Liver (tissue), 3 donors: ENCODE measurements around the gene SLC4A11.

Experiments
- EGR1 ChIP-seq, 2 donors: IDR thresholded peaks; 2 replicates each; pipeline ENCODE4 v1.6.1; 2016 to 2018; ENCODE audit warnings: antibody characterized with exemption in 2 of 2, low read depth in 2 of 2
- FOXA1 ChIP-seq: IDR thresholded peaks from 2 replicates; pipeline ENCODE4 v1.6.1; 2016; ENCODE audit warnings: antibody characterized with exemption
- GABPA ChIP-seq, 2 donors: IDR thresholded peaks in 1 of 2; conservative IDR thresholded peaks in 1 of 2; 2 replicates each; pipeline ENCODE4 v1.6.1; 2016; ENCODE audit warnings: antibody characterized with exemption in 2 of 2, mild to moderate bottlenecking in 1 of 2, moderate library complexity in 1 of 2
- JUND ChIP-seq, 2 donors: IDR thresholded peaks; 2 replicates each; pipeline ENCODE4 v1.6.1; 2016; ENCODE audit warnings: antibody characterized with exemption in 2 of 2
- RAD21 ChIP-seq, 2 donors: IDR thresholded peaks; 2 replicates each; pipeline ENCODE4 v1.6.1; 2016; ENCODE audit warnings: antibody characterized with exemption in 2 of 2, mild to moderate bottlenecking in 2 of 2
- SP1 ChIP-seq: IDR thresholded peaks from 2 replicates; pipeline ENCODE4 v1.6.1; 2018; ENCODE audit warnings: antibody characterized with exemption, mild to moderate bottlenecking
- TAF1 ChIP-seq: conservative IDR thresholded peaks from 2 replicates; pipeline ENCODE4 v1.6.1; 2016; ENCODE audit warnings: antibody characterized with exemption, mild to moderate bottlenecking
- YY1 ChIP-seq: IDR thresholded peaks from 2 replicates; pipeline ENCODE4 v1.6.1; 2016; ENCODE audit warnings: antibody characterized with exemption, mild to moderate bottlenecking
- TF ChIP-seq, protein P1 (sequence below): fragments of 150-350 bp; IDR thresholded peaks from 2 replicates; pipeline ENCODE4 v1.5.1; 2017; ENCODE audit warnings: improper control_type of control experiment, low read depth, low read length; ENCODE audit not compliant: missing input control
- TF ChIP-seq, protein P2 (sequence below): IDR thresholded peaks from 2 replicates; pipeline ENCODE4 v1.6.1; 2016; ENCODE audit warnings: antibody characterized with exemption
- TF ChIP-seq, protein P3 (sequence below): IDR thresholded peaks from 2 replicates; pipeline ENCODE4 v1.6.1; 2016; ENCODE audit warnings: antibody characterized with exemption
- TF ChIP-seq, protein P4 (sequence below): IDR thresholded peaks from 2 replicates; pipeline ENCODE4 v1.6.1; 2016; ENCODE audit warnings: antibody characterized with exemption, mild to moderate bottlenecking
- TF ChIP-seq, protein P5 (sequence below): IDR thresholded peaks from 2 replicates; pipeline ENCODE4 v1.6.1; 2016; ENCODE audit warnings: antibody characterized with exemption
- donor health status: healthy.
- donor health status: healthy.

DNA sequence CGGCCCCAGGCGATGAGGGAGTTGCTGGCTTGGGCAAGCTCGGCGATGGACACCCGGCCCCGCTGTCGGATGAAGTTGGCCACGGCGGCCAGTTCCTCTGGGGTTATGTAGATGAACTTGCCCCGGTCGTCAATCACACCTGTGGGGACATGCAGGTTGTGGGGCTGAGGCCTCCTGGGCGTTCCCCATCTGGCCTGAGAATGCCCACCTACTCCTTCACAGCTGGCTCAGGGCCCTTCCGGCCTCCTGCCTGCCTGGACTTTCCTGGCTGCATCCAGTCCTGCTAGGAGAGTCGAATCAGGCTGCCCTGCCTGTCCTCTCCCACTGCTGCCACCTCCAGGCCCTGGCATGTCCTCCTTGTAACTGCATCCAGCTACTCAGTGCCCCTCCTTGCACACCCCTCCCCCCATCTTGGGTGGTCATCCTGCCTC, 48.3 kb downstream of the SLC4A11 start:
- TF ChIP-seq FOXA1 (no peak), TAF1 (no peak), RAD21 (IDR thresholded peaks at IDR 0.05) (no peak), GABPA (IDR thresholded peaks at IDR 0.05 in 1 of 2, conservative IDR thresholded peaks at IDR 0.05 in 1 of 2) (no peak), SP1 (no peak), YY1 (no peak), JUND (IDR thresholded peaks at IDR 0.05) (no peak), EGR1 (IDR thresholded peaks at IDR 0.05; ENCODE audit: low read depth in 2 of 2) (no peak)
- TF ChIP-seq, protein P1, sequence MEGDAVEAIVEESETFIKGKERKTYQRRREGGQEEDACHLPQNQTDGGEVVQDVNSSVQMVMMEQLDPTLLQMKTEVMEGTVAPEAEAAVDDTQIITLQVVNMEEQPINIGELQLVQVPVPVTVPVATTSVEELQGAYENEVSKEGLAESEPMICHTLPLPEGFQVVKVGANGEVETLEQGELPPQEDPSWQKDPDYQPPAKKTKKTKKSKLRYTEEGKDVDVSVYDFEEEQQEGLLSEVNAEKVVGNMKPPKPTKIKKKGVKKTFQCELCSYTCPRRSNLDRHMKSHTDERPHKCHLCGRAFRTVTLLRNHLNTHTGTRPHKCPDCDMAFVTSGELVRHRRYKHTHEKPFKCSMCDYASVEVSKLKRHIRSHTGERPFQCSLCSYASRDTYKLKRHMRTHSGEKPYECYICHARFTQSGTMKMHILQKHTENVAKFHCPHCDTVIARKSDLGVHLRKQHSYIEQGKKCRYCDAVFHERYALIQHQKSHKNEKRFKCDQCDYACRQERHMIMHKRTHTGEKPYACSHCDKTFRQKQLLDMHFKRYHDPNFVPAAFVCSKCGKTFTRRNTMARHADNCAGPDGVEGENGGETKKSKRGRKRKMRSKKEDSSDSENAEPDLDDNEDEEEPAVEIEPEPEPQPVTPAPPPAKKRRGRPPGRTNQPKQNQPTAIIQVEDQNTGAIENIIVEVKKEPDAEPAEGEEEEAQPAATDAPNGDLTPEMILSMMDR = no peak
- TF ChIP-seq, protein P2, sequence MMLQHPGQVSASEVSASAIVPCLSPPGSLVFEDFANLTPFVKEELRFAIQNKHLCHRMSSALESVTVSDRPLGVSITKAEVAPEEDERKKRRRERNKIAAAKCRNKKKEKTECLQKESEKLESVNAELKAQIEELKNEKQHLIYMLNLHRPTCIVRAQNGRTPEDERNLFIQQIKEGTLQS = no peak
- TF ChIP-seq, protein P3, sequence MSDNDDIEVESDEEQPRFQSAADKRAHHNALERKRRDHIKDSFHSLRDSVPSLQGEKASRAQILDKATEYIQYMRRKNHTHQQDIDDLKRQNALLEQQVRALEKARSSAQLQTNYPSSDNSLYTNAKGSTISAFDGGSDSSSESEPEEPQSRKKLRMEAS = no peak
- TF ChIP-seq, protein P4, sequence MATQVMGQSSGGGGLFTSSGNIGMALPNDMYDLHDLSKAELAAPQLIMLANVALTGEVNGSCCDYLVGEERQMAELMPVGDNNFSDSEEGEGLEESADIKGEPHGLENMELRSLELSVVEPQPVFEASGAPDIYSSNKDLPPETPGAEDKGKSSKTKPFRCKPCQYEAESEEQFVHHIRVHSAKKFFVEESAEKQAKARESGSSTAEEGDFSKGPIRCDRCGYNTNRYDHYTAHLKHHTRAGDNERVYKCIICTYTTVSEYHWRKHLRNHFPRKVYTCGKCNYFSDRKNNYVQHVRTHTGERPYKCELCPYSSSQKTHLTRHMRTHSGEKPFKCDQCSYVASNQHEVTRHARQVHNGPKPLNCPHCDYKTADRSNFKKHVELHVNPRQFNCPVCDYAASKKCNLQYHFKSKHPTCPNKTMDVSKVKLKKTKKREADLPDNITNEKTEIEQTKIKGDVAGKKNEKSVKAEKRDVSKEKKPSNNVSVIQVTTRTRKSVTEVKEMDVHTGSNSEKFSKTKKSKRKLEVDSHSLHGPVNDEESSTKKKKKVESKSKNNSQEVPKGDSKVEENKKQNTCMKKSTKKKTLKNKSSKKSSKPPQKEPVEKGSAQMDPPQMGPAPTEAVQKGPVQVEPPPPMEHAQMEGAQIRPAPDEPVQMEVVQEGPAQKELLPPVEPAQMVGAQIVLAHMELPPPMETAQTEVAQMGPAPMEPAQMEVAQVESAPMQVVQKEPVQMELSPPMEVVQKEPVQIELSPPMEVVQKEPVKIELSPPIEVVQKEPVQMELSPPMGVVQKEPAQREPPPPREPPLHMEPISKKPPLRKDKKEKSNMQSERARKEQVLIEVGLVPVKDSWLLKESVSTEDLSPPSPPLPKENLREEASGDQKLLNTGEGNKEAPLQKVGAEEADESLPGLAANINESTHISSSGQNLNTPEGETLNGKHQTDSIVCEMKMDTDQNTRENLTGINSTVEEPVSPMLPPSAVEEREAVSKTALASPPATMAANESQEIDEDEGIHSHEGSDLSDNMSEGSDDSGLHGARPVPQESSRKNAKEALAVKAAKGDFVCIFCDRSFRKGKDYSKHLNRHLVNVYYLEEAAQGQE = no peak
- TF ChIP-seq, protein P5, sequence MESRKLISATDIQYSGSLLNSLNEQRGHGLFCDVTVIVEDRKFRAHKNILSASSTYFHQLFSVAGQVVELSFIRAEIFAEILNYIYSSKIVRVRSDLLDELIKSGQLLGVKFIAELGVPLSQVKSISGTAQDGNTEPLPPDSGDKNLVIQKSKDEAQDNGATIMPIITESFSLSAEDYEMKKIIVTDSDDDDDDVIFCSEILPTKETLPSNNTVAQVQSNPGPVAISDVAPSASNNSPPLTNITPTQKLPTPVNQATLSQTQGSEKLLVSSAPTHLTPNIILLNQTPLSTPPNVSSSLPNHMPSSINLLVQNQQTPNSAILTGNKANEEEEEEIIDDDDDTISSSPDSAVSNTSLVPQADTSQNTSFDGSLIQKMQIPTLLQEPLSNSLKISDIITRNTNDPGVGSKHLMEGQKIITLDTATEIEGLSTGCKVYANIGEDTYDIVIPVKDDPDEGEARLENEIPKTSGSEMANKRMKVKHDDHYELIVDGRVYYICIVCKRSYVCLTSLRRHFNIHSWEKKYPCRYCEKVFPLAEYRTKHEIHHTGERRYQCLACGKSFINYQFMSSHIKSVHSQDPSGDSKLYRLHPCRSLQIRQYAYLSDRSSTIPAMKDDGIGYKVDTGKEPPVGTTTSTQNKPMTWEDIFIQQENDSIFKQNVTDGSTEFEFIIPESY = no peak
